ENCODE results near the gene NDUFAF2.

NDUFAF2 gene

GRCh38 chr5:61071526-61071925 lies 126.5 kb downstream of the NDUFAF2 start:
- peaks cover 12% of the 10 kb centered on the region for H3K4me1 Mint-ChIP-seq
- no peak overlapping the region for H3K4me3 Mint-ChIP-seq
- peaks cover 13% of the 10 kb centered on the region for H3K9me3 Mint-ChIP-seq
- no peak for DNase-seq
- peak overlapping the region; percentile 93 for H3K27ac Mint-ChIP-seq
- no peaks in the 10 kb centered on the region for H3K27me3 Mint-ChIP-seq (ENCODE audit: low read depth, poor library complexity)
- TF ChIP-seq CTCF (IDR thresholded peaks at IDR 0.05) = no peak
- H3K36me3 Mint-ChIP-seq (ENCODE audit: low read depth) = peaks cover 14% of the 10 kb centered on the region

GRCh38 chr5:61076626-61077025 lies 131.6 kb downstream of the NDUFAF2 start:
- Mint-ChIP-seq H3K9me3 (no peaks in the 10 kb centered on the region), H3K4me3 (no peak overlapping the region), H3K4me1 (peaks cover 13% of the 10 kb centered on the region), H3K27ac (no peak overlapping the region), H3K27me3 (ENCODE audit: low read depth, poor library complexity) (no peaks in the 10 kb centered on the region), H3K36me3 (ENCODE audit: low read depth) (peaks cover 5% of the 10 kb centered on the region)
- no peak for DNase-seq
- TF ChIP-seq CTCF (IDR thresholded peaks at IDR 0.05) = no peak

DNA sequence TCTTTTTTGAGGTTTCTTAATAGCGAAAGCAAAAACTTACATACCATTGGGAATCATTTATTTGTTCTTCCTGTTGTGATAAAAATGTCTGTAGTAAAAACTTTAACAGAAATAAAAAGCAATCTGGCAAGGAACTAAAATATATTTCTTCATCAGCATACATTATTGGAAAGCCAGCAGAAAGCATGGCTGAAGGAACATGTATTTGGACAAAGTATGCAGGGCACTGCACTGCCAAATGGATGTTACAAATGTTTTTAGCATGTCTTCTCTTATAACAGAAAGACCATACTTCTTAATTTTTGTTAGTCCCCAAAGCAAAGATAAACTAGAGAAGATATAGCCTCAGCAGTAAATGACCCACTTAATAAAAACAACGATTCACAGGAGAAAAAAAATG lies 136.7 kb downstream of the NDUFAF2 start:
- Mint-ChIP-seq H3K27me3 (ENCODE audit: low read depth, poor library complexity) (no peaks in the 10 kb centered on the region), H3K36me3 (ENCODE audit: low read depth) (peaks cover 18% of the 10 kb centered on the region), H3K27ac (no peak overlapping the region), H3K9me3 (peaks cover 14% of the 10 kb centered on the region), H3K4me3 (no peak overlapping the region), H3K4me1 (peaks cover 7% of the 10 kb centered on the region)
- TF ChIP-seq CTCF (IDR thresholded peaks at IDR 0.05) = no peak
- no peak for DNase-seq

- TF ChIP-seq CTCF (IDR thresholded peaks at IDR 0.05) = no peak
- H3K4me1 Mint-ChIP-seq = peaks cover 7% of the 10 kb centered on the region
- no peak overlapping the region for H3K4me3 Mint-ChIP-seq
- H3K9me3 Mint-ChIP-seq = peaks cover 14% of the 10 kb centered on the region
- H3K27ac Mint-ChIP-seq = no peak overlapping the region
- DNase-seq = no peak
- H3K36me3 Mint-ChIP-seq (ENCODE audit: low read depth) = peaks cover 18% of the 10 kb centered on the region
- H3K27me3 Mint-ChIP-seq (ENCODE audit: low read depth, poor library complexity) = no peaks in the 10 kb centered on the region
Measured at GRCh38 chr5:61082516-61083280, 137.7 kb downstream of the NDUFAF2 start.

DNA sequence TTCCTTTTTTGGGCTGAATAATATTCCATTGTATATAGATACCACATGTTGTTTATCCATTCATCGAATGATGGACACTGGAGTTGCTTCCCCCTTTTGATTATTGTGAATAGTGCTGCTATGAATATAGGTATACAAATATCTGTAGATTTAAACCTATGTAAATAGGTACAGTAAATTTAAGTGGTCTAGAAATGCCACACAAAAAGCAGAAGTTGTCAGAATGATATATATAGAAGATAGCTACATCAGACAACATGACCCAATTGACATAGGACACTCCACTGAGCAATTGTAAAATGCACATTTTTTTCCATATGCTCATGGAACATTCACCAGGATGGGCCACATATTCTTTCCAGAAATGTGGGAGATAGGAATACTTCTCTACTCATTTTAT lies 139.7 kb downstream of the NDUFAF2 start:
- DNase-seq = no peak
- Mint-ChIP-seq H3K4me1 (peaks cover 3% of the 10 kb centered on the region), H3K4me3 (no peak overlapping the region), H3K9me3 (peaks cover 14% of the 10 kb centered on the region), H3K27me3 (ENCODE audit: low read depth, poor library complexity) (no peaks in the 10 kb centered on the region), H3K36me3 (ENCODE audit: low read depth) (peaks cover 18% of the 10 kb centered on the region), H3K27ac (no peak overlapping the region)
- no peak for TF ChIP-seq CTCF (IDR thresholded peaks at IDR 0.05)

GRCh38 chr5:61085885-61086284 lies 140.9 kb downstream of the NDUFAF2 start:
- H3K27ac Mint-ChIP-seq = no peak overlapping the region
- no peak for DNase-seq
- no peak for TF ChIP-seq CTCF (IDR thresholded peaks at IDR 0.05)
- no peaks in the 10 kb centered on the region for H3K4me1 Mint-ChIP-seq
- H3K9me3 Mint-ChIP-seq = peaks cover 15% of the 10 kb centered on the region
- no peaks in the 10 kb centered on the region for H3K27me3 Mint-ChIP-seq (ENCODE audit: low read depth, poor library complexity)
- H3K4me3 Mint-ChIP-seq = no peak overlapping the region
- H3K36me3 Mint-ChIP-seq (ENCODE audit: low read depth) = peaks cover 18% of the 10 kb centered on the region
